Activated naive CD4-positive, alpha-beta T cell treated with anti-CD3 and anti-CD28 coated beads, Interleukin-2, amount 50 U/mL, for 72 hours (primary cell): ENCODE data around the gene DTNB. TPM values are rescaled to one million over a fixed set of nuclear protein-coding genes. Genes with fewer than 3 reads are reported as not detected.
A peak's percentile ranks its signal among the peaks of the same experiment; 100 is the strongest.
"Not testable (repeated sequence)": the region's sequence is repeated elsewhere in the genome, so short reads cannot be mapped to it uniquely, and the experiment has no call there.

Experiments
- ATAC-seq, 2 donors: fragments of 150-1000 bp; cut with Tn5 transposase; 2 replicates each; pipeline ENCODE4 v1.10.0; 2021; ENCODE audit warnings: mild to moderate bottlenecking in 2 of 2, moderate library complexity in 2 of 2
- DNase-seq, 2 donors: peaks; one replicate each; pipeline ENCODE4 v3.0.0; 2021 to 2022; ENCODE audit warnings: low spot score in 2 of 2
- H3K27ac Mint-ChIP-seq, 2 donors: one replicate each; pipeline ENCODE4 v1.8.0; 2022; ENCODE audit warnings: mild to moderate bottlenecking in 2 of 2, mixed read lengths in 2 of 2
- H3K36me3 Mint-ChIP-seq, 2 donors: one replicate each; pipeline ENCODE4 v1.8.0; 2022; ENCODE audit warnings: mixed read lengths in 2 of 2
- H3K9me3 Mint-ChIP-seq, 2 donors: one replicate each; pipeline ENCODE4 v1.8.0; 2022; ENCODE audit warnings: mixed read lengths in 2 of 2
- total RNA-seq, 2 donors: library from RNA; stranded (reverse); gene quantifications; one replicate each; pipeline ENCODE4 v1.2.3, GENCODE V29; 2022

Gene DTNB
- total RNA-seq, 2 donors from 2014 or later: 17.1 to 20.0 TPM

GRCh38 chr2:25692143-25692542 is 18.8 kb upstream of the DTNB start:
- H3K27ac Mint-ChIP-seq: no peak overlapping the region
- DNase-seq (no peak), ATAC-seq (no peak)
- no peaks in the 10 kb centered on the region for H3K36me3 Mint-ChIP-seq
- H3K9me3 Mint-ChIP-seq: no peaks in the 10 kb centered on the region

DNA sequence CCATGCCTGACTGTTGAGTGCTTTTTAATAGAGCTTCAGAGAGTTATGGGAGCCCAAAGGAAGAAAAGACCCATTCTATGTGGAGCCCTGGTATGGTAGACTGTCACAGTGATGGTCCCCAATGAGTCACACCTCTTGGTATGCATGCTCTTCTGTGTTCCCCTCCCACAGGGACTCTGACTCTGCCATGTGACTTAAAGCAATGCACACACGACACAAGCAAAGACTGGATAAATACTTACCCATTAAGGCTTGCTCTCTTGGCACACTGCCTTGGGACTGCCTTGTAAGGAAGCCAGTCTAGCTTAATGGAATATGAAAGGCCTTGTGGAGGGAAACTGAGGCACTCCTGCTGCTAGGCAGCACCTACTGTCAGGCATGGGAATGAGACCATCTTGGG is 16.7 kb upstream of the DTNB start:
- Mint-ChIP-seq H3K27ac (no peak overlapping the region), H3K36me3 (no peaks in the 10 kb centered on the region), H3K9me3 (no peaks in the 10 kb centered on the region)
- DNase-seq: no peak
- ATAC-seq: peak in 1 of 2 donors; percentile 40

DNA sequence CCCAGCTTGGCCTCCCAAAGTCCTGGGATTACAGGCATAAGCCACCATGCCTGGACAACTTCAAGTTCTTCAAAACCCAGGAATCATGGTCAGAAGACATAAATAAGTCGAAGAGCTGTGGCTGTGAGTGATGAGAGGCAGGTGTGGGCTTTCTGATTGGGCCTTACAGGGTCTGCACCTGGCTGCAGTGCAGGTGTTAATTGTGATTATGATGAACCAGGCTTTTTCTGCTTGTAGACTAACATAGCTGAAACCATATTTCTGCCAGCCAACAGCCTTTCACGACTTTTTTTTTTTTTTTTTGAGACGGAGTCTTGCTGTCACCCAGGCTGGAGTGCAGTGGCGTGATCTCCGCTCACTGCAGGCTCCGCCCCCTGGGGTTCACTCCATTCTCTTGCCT is 14.9 kb upstream of the DTNB start:
- ATAC-seq (no peak), DNase-seq (no peak)
- no peaks in the 10 kb centered on the region for H3K9me3 Mint-ChIP-seq
- no peak overlapping the region for H3K27ac Mint-ChIP-seq
- H3K36me3 Mint-ChIP-seq: no peaks in the 10 kb centered on the region

DNA sequence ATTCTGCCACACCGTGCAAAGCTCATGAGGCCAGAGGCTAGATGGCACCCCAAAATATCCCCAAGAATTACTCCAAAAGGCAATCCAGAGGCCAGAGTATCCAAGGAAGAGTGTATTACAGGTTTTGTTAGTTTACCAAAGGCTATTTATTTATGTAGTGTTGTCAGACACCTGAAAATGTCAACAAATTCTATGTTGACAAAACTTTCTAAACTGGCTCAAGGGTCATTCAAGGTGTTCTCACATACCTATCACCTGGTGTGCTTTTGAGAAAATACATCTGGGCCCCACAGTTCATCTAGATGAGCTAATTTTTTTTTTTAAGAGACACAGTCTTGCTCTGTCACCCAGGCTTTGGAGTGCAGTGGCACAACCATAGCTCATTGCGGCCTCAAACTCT is 12.4 kb upstream of the DTNB start:
- no peaks in the 10 kb centered on the region for H3K36me3 Mint-ChIP-seq
- no peaks in the 10 kb centered on the region for H3K9me3 Mint-ChIP-seq
- DNase-seq: no peak

DNA sequence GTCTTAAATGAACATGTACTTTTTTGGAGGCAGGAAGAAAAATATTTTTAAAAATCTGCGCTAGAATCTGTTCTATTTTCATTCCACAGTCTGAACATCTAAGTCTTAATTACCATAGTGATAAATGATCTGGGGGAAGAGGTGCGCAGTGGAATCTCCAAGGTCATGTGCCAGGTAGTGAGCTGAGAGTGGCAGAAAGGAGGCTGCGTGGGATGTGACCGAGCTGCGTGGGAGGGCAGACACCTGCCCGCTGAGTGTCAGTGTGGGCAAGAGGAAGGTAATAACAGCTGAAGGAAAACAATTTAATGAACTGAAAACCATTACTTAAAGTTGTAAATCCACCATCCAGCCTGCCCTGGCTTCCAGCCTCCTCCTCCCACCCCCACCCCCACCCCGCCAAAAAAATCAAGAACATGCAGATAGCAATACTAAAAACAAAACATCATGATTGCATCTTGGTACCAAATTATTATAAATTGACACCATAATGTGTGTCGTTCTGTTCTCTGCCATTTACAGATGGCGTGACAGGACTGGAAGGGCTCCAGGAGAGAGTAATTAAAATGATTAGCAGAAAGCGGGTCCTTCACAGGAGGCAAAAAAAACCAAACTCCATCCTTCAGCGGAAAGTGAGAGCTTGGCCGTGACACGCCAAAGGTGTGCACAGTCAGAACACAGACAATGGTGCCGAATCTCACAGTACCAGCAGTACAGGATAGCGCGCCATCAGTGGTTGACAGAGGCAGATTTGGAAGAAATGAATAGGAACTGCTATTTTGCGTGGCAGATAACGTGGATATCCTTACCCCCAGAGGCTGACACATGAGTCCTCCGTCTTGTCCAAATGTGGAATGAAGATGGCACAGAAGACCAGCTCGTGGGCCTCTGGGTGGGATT is 11.4 kb upstream of the DTNB start:
- no peaks in the 10 kb centered on the region for H3K9me3 Mint-ChIP-seq
- DNase-seq: no peak
- H3K27ac Mint-ChIP-seq: no peak overlapping the region
- H3K36me3 Mint-ChIP-seq: no peaks in the 10 kb centered on the region
- ATAC-seq: no peak

More for the DNA sequence above, 12.4 kb upstream of the DTNB start:
- no peak overlapping the region for H3K27ac Mint-ChIP-seq
- no peak for ATAC-seq

- DNase-seq (no peak), ATAC-seq (no peak)
- H3K36me3 Mint-ChIP-seq: no peaks in the 10 kb centered on the region
- H3K27ac Mint-ChIP-seq: no peak overlapping the region
- no peaks in the 10 kb centered on the region for H3K9me3 Mint-ChIP-seq
Observed at GRCh38 chr2:25682082-25682481, 8.7 kb upstream of the DTNB start.

DNA sequence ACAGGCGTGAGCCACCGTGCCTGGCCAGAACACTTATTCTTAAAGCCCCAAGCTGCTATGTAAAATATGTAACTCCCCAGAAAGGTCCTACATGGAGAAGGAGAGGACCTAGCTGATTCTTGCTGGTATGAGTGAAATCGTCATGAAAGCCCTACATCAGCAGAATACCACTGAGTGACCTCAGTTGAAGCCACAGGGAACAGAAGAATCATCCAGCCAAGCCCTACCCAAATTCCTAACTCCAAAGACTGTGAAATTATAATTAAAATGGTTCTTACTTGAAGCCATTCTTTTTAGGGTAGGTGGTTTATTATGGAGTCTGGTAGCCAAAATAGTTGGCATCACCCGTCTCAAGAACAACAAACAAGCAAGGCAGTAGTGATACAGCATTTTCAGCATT is 4.5 kb upstream of the DTNB start:
- Mint-ChIP-seq H3K27ac (no peak overlapping the region), H3K9me3 (no peaks in the 10 kb centered on the region), H3K36me3 (no peaks in the 10 kb centered on the region)
- ATAC-seq: no peak
- DNase-seq: no peak

DNA sequence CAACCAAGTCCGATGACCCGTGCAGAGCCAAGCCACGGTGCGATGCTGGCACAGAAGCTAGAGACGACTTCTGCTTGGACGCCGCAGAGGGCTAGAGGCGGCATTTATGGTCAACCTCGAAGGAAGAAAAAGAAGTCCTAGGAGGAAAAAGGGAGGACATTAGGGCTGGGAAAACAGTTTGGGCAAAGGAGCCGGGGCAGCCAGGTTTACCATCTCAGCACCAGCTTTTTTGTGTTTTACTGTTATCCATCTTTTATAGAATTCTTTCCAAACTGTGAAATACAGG is 643 bp upstream of the DTNB start:
- ATAC-seq: no peak
- no peak overlapping the region for H3K27ac Mint-ChIP-seq
- no peaks in the 10 kb centered on the region for H3K36me3 Mint-ChIP-seq
- H3K9me3 Mint-ChIP-seq: no peaks in the 10 kb centered on the region
- DNase-seq: no peak

DNA sequence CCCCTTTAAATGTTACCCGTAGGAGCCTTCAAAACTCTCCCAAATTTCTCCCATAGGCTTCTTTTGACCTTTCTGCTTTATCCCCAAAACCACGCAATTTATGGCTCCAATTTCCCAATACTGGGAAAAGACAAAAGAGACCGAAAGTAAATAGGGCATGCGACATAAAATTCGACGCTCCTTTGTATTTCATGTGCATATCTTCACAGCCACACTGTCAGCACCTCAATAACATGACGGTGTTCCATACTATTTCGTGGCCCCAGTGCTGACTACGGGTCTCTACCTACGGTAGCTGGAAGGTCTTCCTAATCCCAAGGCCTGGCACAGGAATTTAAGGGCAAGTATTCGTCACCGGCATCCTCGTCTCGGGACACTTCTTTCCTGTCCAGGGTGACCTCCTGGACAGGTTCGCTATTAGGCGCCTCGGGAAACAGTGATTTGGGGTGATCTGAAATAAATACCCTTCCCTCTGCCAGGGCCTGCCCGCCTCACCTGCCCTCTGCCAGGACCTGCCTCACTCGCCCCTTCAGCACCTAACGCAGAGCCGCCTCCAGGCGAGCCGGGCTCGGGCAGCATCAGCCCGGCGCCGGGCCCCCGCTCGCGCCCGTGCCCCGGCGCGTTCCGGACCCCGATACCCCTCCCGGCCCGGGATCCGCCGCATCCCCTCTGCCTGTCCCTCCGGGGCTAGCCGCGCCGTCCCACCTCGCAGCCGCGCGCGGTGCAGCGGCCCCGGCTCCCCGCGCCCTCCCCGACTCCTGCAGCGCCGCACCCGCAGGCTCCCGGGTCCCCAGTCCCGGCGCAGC is 680 bp downstream of the DTNB start:
- peak; percentile 43 to 81 for ATAC-seq
- no peaks in the 10 kb centered on the region for H3K9me3 Mint-ChIP-seq
- no peak overlapping the region for H3K27ac Mint-ChIP-seq
- no peaks in the 10 kb centered on the region for H3K36me3 Mint-ChIP-seq
- peak; percentile 66 to 68 for DNase-seq

DNA sequence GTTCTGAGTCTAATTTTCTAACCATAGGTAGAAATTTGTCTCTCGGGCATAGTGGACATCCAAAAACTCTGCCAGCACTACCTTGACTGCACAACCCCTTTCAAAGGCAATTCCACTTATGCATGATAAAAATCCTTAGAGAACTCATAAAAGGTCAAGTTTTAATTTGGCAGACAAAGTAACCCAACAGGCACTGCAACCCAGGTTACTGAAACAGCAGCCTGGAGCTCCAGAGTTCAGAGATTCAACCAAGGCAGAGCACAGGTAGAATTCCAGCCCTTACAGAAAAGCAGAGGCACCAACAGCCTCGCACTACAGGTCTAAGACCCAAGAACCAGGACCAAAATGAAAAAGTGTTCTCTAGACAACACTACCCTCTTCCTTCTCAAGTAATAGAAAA is 1.8 kb downstream of the DTNB start:
- no peak for DNase-seq
- Mint-ChIP-seq H3K36me3 (no peaks in the 10 kb centered on the region), H3K9me3 (no peaks in the 10 kb centered on the region), H3K27ac (no peak overlapping the region)
- no peak for ATAC-seq

DNA sequence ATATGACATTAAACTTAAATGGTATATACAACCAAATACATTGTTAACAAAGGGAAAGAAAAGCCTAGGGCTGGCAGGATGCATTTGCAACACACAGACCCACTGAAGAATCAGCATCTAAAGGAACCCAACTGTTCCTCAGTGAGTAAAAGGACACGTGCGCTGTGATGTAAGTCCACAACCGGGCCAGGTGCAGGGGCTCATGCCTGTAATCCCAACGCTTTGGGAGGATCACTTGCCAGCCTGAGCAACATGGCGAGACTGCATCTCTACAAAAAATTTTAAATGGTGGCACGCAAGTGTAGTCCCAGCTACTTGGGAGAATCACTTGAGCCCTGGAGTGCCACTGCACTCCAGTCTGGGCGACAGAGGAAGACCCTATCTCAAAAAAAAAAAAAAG is 3.9 kb downstream of the DTNB start:
- Mint-ChIP-seq H3K9me3 (no peaks in the 10 kb centered on the region), H3K27ac (no peak overlapping the region), H3K36me3 (no peaks in the 10 kb centered on the region)
- ATAC-seq (no peak), DNase-seq (no peak)

DNA sequence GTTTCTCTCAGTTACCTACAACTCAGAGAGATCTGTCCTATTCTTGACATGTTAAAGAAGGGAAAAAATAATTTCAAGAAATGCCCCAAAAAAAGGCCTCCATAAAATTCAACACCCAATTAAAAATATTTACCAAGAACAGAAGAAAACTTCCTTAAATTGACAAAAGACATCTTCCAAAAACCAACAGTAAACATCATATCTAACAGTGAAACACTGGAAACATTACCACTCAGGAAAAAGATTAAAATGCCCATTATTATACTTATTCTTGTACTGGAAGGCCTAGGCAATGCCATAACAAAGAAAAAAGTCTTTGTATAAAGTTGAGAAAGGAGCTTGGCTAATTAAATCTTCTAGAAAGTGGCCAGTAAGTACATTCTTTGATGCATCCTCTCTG is 7.2 kb downstream of the DTNB start:
- H3K27ac Mint-ChIP-seq: no peak overlapping the region
- H3K36me3 Mint-ChIP-seq: no peaks in the 10 kb centered on the region
- ATAC-seq (no peak), DNase-seq (no peak)
- H3K9me3 Mint-ChIP-seq: no peaks in the 10 kb centered on the region

DNA sequence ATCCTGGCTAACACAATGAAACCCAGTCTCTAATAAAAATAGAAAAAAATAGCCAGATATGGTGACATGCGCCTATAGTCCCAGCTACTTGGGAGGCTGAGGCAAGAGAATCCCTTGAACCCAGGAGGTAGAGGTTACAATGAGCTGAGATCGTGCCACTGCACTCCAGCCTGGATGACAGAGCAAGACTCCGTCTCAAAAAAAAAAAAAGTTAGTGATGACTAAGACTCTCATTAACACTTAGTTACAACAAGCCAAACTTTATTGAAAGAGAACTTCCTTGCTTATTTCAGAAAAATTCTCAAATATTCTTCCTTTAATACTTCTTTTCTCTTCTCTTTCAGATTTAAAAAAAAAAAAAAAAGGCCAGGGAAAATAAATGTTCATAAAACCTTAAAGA is 7.9 kb downstream of the DTNB start:
- DNase-seq, H3K36me3 Mint-ChIP-seq, ATAC-seq, H3K27ac Mint-ChIP-seq, H3K9me3 Mint-ChIP-seq: not testable (repeated sequence)

DNA sequence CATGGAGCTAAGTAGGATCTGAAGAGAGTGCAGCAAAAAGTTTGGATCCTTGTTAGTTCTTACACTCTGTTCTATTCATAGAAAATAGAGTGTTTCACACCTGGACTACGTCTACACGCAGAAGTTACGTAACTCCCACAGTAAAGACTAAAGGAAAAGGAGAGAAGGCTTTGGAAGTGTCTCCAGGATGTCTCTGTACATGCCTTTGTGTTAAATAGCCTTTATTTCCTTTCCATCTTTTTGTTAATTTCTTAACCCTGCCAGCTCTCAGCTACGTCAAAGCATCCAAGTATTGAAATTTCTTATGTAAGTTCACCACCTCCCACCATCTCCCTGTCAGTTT is 8.4 kb downstream of the DTNB start:
- H3K36me3 Mint-ChIP-seq: no peaks in the 10 kb centered on the region
- no peak overlapping the region for H3K27ac Mint-ChIP-seq
- no peaks in the 10 kb centered on the region for H3K9me3 Mint-ChIP-seq
- ATAC-seq (no peak), DNase-seq (no peak)

DNA sequence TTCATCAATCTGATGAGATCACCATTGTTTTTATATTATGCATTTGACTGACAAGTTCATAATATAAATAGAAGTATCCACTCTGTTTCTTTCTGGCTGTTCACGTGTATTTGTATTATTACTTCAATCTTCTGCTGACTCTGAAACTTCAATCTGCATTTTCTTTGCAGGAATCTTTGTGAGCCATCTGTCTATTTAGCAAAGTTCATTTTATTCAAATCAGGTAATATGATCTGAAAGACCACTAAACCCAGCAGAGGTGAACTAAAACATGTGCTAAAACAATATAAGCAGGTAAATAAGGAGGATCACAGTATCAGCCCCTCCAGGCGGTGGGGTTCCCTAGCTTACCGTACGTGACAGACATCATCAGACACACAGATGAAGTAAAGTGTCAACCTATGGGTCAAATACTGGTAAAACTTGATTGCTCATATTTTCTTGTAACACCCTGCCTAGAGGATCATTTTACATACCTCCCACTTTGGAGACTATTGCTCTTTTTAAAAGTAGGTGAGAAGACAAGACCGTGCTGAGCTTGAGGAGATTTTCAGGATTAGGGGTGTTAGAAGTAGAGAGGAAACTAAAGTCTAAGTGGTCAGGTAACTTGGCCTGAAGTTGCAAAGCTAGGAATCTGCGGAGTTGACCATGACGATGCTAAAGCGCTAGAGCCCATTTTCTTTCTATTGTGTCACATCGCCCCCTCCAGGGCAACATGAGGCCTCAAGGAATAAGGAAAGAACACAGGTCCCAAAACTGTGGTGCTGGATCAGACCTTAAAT is 9.0 kb downstream of the DTNB start:
- no peaks in the 10 kb centered on the region for H3K36me3 Mint-ChIP-seq
- ATAC-seq (peak; percentile 58 to 65), DNase-seq (peak in 1 of 2 donors; percentile 38)
- H3K27ac Mint-ChIP-seq: no peak overlapping the region
- no peaks in the 10 kb centered on the region for H3K9me3 Mint-ChIP-seq

DNA sequence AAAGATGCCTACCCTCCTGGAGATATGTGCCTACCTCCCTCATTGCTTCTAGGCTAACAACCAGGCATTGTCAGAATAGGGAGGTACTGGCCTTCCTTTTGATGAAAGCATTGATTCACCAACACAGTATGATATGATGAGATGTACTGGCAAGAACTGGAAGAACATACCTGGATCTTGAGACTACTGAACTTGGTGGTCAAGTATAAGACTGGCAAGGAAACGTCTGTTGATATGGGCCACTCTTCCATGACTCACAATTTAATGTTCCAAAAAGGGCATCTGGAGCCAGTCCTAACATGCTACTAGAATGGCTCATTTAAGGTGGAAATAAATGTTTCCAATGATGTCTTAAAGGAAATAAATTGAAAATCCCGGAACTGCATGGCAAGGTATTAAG is 18.1 kb downstream of the DTNB start:
- H3K27ac Mint-ChIP-seq: no peak overlapping the region
- ATAC-seq (no peak), DNase-seq (no peak)
- H3K36me3 Mint-ChIP-seq: no peaks in the 10 kb centered on the region
- no peaks in the 10 kb centered on the region for H3K9me3 Mint-ChIP-seq

- Mint-ChIP-seq H3K9me3 (no peaks in the 10 kb centered on the region), H3K27ac (no peak overlapping the region), H3K36me3 (peaks cover 0 to 4% of the 10 kb centered on the region in 2 donors)
- no peak for ATAC-seq
- DNase-seq: no peak
Observed at GRCh38 chr2:25654801-25655200, 18.6 kb downstream of the DTNB start.
